ENCODE data around the gene HDAC5.

Gene HDAC5

DNA sequence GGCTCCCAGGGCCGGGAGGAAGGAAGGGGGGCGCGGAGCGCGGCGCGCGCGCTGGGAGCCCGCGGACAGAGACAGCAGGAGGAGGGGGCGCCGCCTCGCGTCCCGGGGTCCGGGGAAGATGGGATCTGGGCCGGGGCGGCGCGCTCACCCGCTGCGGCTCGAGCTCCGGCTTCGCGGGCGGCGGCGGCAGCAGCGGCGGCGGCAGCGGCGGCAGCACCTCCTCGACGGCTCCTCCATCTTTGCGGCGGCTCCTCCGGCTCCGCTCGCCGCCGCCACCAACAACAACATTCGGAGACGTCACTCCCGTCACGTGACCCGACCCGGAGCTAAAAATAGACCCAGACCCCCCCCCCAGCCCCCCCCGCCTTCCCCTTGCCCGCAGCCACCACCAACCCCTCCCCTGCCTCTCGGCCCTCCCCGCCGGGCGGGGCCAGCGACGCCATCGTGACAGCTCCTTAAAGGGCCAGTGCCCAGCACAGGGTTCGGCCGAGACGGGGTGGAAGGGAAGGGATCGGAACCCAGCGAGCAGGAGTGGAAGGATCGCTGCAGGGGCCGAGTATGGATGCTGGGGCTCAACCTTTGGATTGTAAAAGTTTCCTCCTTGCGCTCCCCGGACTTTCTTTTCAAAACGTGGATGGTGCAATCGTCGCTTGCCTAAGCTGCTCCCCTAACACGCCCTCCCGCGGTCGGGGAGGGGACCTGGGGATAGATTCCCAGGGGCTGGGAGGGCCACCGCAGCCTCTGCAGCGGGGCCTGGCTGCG lies at the start of gene HDAC5:
HDAC5 (minus strand) TSS at position 286 of the 762 bp plus-strand sequence. CDS start 6,126 bp downstream, outside the sequence.
- Histone ChIP-seq H3K27me3 (ENCODE audit: control insufficient read depth, insufficient read depth, low read length) (no peaks in the 10 kb centered on the region; the same call in 1 of the 2 replicates), H3K9me3 (ENCODE audit: control insufficient read depth, insufficient read depth, low read length) (no peaks in the 10 kb centered on the region), H3K36me3 (ENCODE audit: control insufficient read depth, insufficient read depth, low read length) (no peaks in the 10 kb centered on the region), H3K9ac (ENCODE audit: low read depth, low read length) (peak within 1 kb of the TSS; percentile 93), H3K27ac (ENCODE audit: low read depth, low read length) (peak within 1 kb of the TSS; percentile 93), H3K4me1 (ENCODE audit: control insufficient read depth, insufficient read depth, low read length) (peaks cover 31% of the 10 kb centered on the region), H3K4me3 (ENCODE audit: low read depth, low read length) (peak within 1 kb of the TSS; percentile 96)

DNA sequence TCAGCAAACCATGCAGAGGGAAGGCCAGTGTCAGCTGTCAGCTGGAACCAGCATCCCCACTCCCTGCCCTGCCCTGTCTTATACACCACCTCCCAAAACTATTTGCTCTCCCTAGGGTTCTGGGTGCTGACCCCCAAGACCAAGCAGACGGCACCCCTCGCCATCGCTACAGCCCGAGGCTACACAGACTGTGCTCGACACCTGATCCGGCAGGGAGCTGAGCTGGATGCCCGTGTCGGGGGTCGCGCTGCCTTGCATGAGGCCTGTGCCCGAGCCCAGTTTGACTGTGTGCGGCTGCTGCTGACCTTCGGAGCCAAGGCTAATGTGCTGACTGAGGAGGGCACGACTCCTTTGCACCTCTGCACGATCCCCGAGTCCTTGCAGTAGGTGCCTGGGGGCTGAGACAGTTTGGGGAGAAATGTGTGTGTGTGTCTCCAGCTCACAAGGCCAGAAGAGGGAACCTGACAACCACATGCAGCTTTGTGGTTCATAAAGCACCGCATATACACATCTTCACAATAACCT lies 48.6 kb upstream of the HDAC5 start:
- Histone ChIP-seq H3K9ac (ENCODE audit: low read depth, low read length) (no peak overlapping the region), H3K27me3 (ENCODE audit: control insufficient read depth, insufficient read depth, low read length) (no peaks in the 10 kb centered on the region), H3K4me3 (ENCODE audit: low read depth, low read length) (no peak overlapping the region), H3K36me3 (ENCODE audit: control insufficient read depth, insufficient read depth, low read length) (peaks cover 11% of the 10 kb centered on the region), H3K4me1 (ENCODE audit: control insufficient read depth, insufficient read depth, low read length) (peaks cover 16% of the 10 kb centered on the region; the same call in 1 of the 2 replicates), H3K27ac (ENCODE audit: low read depth, low read length) (no peak overlapping the region), H3K9me3 (ENCODE audit: control insufficient read depth, insufficient read depth, low read length) (no peaks in the 10 kb centered on the region)

DNA sequence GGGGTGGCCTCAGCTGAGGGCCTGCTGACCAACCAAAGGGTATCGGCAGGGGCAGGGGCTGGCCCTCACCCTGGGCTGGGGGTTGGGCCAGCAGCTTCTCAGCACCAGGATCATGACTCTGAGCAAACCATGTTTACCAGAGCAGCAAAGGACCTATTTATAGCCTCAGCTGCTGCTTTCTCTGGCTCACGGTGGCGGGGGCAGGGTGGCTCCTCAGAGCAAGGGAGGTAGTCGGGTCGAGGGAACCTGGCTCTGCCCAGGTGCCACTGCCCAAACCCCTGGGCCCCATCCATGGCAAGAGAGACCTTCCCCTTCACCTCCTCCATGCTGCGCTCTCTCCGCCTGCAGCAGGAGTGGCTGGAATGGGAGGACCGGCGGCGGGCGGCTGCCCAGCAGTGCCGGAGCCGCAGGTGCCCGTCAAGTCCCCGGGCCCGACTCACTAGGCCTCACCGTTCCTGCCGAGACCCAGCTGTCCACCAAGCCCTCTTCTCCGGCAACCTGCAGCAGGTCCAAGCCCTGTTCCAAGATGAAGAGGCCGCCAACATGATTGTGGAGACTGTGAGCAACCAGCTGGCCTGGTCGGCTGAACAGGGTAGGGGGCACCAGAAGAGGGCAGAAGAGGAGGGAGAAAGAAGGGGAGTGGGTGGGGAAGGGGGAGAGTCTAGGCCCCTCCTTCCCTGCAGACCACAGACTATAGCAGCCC lies 47.2 kb upstream of the HDAC5 start, which contains the start of gene ASB16:
ASB16 (plus strand) TSS at position 206 of the 703 bp plus-strand sequence; CDS start at position 292, 86 bp downstream.
- H3K27ac ChIP-seq (ENCODE audit: low read depth, low read length): peak within 1 kb of the TSS; percentile 73
- no peak within 1 kb of the TSS for H3K9ac ChIP-seq (ENCODE audit: low read depth, low read length)
- H3K9me3 ChIP-seq (ENCODE audit: control insufficient read depth, insufficient read depth, low read length): no peaks in the 10 kb centered on the region
- H3K4me1 ChIP-seq (ENCODE audit: control insufficient read depth, insufficient read depth, low read length): peaks cover 16% of the 10 kb centered on the region; the same call in 1 of the 2 replicates
- no peak within 1 kb of the TSS for H3K4me3 ChIP-seq (ENCODE audit: low read depth, low read length)
- H3K27me3 ChIP-seq (ENCODE audit: control insufficient read depth, insufficient read depth, low read length): no peaks in the 10 kb centered on the region
- H3K36me3 ChIP-seq (ENCODE audit: control insufficient read depth, insufficient read depth, low read length): 0 out of 2 replicates have a peak, but pooled peaks cover 2% of the 10 kb centered on the region

DNA sequence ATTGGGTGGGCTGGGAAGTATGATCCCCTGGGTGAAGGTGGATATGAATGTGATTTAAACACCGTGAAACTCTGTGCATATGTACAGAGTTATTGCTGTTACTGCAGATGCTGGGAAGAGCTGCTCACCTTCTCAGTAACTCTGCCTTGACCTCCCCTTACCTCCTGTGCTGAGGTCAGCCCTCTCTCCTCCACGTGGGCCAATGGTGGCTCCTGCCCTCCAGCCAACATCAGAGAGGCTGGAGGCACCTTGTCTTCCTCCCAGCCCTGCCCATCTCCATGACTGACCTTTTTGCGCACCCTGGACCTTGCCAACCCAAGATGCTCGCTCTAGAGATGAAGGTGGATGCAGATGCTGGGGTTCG lies 46.7 kb upstream of the HDAC5 start:
- peak overlapping the region; percentile 73 for H3K27ac ChIP-seq (ENCODE audit: low read depth, low read length)
- H3K4me1 ChIP-seq (ENCODE audit: control insufficient read depth, insufficient read depth, low read length): peaks cover 16% of the 10 kb centered on the region; the same call in 1 of the 2 replicates
- no peak overlapping the region for H3K9ac ChIP-seq (ENCODE audit: low read depth, low read length)
- H3K27me3 ChIP-seq (ENCODE audit: control insufficient read depth, insufficient read depth, low read length): no peaks in the 10 kb centered on the region
- no peaks in the 10 kb centered on the region for H3K36me3 ChIP-seq (ENCODE audit: control insufficient read depth, insufficient read depth, low read length)
- no peaks in the 10 kb centered on the region for H3K9me3 ChIP-seq (ENCODE audit: control insufficient read depth, insufficient read depth, low read length)
- no peak overlapping the region for H3K4me3 ChIP-seq (ENCODE audit: low read depth, low read length)

DNA sequence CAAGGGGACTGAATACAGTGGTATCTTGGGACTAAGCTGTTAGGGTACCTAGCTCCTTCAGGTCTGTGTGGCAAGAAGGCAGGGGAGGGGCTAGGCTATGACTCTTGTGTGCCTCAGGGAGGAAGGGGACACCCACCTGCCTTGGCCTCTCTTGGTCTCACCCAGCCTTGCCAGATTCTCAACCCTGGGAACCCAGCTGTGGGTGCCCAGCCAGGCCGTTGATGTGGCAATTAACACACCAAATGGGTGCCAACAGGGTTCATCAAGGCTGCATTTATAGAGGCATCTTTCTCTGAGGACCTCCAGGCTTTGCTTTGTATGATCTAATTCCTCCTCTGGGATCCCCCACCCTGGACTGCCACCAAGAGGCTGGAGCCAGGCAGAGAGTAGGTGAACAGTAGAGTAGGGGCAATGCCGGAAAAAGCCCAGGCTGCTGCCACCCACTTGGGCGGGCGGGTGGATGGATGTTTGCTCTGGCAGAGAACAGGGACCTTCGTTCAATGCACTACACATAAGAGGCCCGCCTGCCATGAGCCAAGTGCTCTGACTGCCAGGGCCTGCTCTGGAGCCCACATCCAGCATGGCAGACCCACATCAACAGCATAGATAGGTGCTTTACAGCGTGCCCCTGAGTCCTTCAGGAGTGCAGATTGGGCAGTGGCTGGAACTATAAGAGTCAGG lies 43.9 kb upstream of the HDAC5 start:
- Histone ChIP-seq H3K9me3 (ENCODE audit: control insufficient read depth, insufficient read depth, low read length) (no peaks in the 10 kb centered on the region), H3K27me3 (ENCODE audit: control insufficient read depth, insufficient read depth, low read length) (no peaks in the 10 kb centered on the region), H3K36me3 (ENCODE audit: control insufficient read depth, insufficient read depth, low read length) (peaks cover 4% of the 10 kb centered on the region), H3K4me1 (ENCODE audit: control insufficient read depth, insufficient read depth, low read length) (peaks cover 16% of the 10 kb centered on the region; the same call in 1 of the 2 replicates), H3K27ac (ENCODE audit: low read depth, low read length) (no peak overlapping the region), H3K9ac (ENCODE audit: low read depth, low read length) (no peak overlapping the region), H3K4me3 (ENCODE audit: low read depth, low read length) (no peak overlapping the region)

DNA sequence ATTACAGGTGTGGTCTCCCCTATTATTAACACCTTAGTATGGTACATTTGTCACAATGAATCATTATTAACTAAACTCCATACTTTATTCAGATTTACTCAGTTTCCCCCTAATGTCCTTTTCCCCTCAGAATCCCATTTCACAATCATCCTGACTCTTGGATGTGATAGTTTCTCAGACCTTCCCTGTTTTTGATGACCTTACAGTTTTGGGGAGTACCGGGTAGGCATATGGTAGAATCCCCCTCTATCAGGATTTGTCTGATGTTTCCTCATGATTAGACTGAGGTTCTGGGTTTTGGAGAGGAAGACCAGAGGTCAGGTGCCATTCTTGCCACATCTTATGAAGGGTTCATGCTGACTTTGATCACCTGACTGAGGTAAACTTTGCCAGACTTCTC lies 41.0 kb upstream of the HDAC5 start:
- no peaks in the 10 kb centered on the region for H3K4me1 ChIP-seq (ENCODE audit: control insufficient read depth, insufficient read depth, low read length)
- H3K27me3 ChIP-seq (ENCODE audit: control insufficient read depth, insufficient read depth, low read length): no peaks in the 10 kb centered on the region
- H3K4me3 ChIP-seq (ENCODE audit: low read depth, low read length): no peak overlapping the region
- no peaks in the 10 kb centered on the region for H3K9me3 ChIP-seq (ENCODE audit: control insufficient read depth, insufficient read depth, low read length)
- H3K9ac ChIP-seq (ENCODE audit: low read depth, low read length): no peak overlapping the region
- H3K27ac ChIP-seq (ENCODE audit: low read depth, low read length): no peak overlapping the region
- H3K36me3 ChIP-seq (ENCODE audit: control insufficient read depth, insufficient read depth, low read length): peaks cover 28% of the 10 kb centered on the region

DNA sequence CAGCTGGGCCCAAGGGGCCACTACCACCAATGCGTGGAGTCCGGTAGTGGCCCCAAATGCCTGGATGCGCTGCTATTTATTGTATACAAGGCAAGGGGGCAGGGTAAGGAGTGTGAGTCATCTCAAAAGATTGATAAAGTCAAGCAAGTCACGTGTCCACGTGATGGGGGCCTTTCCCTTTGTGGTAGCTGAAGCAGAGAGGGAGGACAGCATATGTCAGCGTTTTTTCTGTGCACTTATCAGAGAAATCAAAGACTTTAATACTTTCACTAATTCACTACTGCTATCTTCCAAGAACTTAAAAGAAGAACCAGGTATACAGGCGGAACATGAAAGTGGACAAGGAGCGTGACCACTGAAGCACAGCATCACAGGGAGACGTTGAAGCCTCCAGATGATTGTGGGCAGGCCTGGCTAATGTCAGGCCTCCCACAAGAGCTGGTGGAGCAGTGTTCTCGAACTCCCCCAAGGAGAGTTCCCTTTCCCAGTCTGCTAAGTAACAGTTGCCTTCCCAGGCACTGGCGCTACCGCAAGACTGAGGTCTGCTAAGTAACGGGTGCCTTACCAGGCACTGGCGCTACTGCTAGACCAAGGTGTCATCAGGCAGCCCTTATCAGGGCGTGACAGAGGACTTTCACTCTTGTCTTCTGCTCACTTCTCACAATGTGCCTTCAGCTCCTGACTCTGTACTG lies 36.2 kb upstream of the HDAC5 start:
- Histone ChIP-seq H3K4me3 (ENCODE audit: low read depth, low read length) (no peak overlapping the region), H3K27ac (ENCODE audit: low read depth, low read length) (no peak overlapping the region), H3K9ac (ENCODE audit: low read depth, low read length) (no peak overlapping the region)

DNA sequence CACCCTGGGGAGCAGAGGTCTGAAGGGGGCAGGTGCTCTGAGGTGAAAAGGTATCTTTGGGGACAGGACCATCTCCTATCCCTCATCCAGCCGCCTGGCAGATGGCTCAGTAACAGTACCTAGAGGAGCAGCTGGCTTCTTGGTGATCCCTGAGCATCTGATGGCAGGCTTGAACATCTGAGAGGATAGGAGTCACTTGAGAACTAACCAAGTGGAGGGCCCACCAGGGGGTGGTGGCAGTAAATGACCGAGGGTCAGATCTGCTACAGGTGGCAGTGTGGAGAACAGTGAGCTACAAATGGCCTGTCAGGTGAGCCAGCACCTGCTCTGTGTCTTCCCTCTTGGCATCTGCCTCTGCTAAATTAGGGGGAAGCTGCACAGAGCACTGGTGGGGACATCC lies 32.0 kb upstream of the HDAC5 start:
- Histone ChIP-seq H3K9ac (ENCODE audit: low read depth, low read length) (no peak overlapping the region), H3K27ac (ENCODE audit: low read depth, low read length) (no peak overlapping the region), H3K9me3 (ENCODE audit: control insufficient read depth, insufficient read depth, low read length) (no peaks in the 10 kb centered on the region), H3K4me1 (ENCODE audit: control insufficient read depth, insufficient read depth, low read length) (no peaks in the 10 kb centered on the region), H3K4me3 (ENCODE audit: low read depth, low read length) (no peak overlapping the region), H3K36me3 (ENCODE audit: control insufficient read depth, insufficient read depth, low read length) (peaks cover 65% of the 10 kb centered on the region), H3K27me3 (ENCODE audit: control insufficient read depth, insufficient read depth, low read length) (no peaks in the 10 kb centered on the region)

More for the DNA sequence above, 36.2 kb upstream of the HDAC5 start:
- Histone ChIP-seq H3K9me3 (ENCODE audit: control insufficient read depth, insufficient read depth, low read length) (no peaks in the 10 kb centered on the region), H3K36me3 (ENCODE audit: control insufficient read depth, insufficient read depth, low read length) (peaks cover 58% of the 10 kb centered on the region), H3K27me3 (ENCODE audit: control insufficient read depth, insufficient read depth, low read length) (no peaks in the 10 kb centered on the region), H3K4me1 (ENCODE audit: control insufficient read depth, insufficient read depth, low read length) (no peaks in the 10 kb centered on the region)

DNA sequence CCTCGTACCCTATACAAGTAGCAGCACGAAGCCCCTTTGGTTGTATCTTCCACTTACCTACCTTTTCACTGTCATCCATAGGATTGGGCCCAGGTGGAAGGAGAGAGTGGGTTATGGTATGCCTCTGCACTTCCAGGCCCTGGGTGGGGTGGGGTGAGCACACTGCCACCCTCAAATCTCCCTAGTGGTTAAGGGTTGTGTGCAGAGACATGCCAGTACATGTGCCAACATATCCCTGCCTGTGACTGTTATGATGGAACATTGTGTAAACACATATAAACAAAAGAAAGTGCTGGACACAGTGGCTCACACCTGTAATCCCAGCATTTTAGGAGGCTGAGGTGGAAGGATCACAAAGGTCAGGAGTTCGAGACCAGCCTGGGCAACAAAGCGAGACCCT lies 29.4 kb upstream of the HDAC5 start:
- no peaks in the 10 kb centered on the region for H3K27me3 ChIP-seq (ENCODE audit: control insufficient read depth, insufficient read depth, low read length)
- H3K9ac ChIP-seq (ENCODE audit: low read depth, low read length): no peak overlapping the region
- no peaks in the 10 kb centered on the region for H3K9me3 ChIP-seq (ENCODE audit: control insufficient read depth, insufficient read depth, low read length)
- no peaks in the 10 kb centered on the region for H3K4me1 ChIP-seq (ENCODE audit: control insufficient read depth, insufficient read depth, low read length)
- no peak overlapping the region for H3K4me3 ChIP-seq (ENCODE audit: low read depth, low read length)
- peaks cover 66% of the 10 kb centered on the region for H3K36me3 ChIP-seq (ENCODE audit: control insufficient read depth, insufficient read depth, low read length)
- no peak overlapping the region for H3K27ac ChIP-seq (ENCODE audit: low read depth, low read length)

DNA sequence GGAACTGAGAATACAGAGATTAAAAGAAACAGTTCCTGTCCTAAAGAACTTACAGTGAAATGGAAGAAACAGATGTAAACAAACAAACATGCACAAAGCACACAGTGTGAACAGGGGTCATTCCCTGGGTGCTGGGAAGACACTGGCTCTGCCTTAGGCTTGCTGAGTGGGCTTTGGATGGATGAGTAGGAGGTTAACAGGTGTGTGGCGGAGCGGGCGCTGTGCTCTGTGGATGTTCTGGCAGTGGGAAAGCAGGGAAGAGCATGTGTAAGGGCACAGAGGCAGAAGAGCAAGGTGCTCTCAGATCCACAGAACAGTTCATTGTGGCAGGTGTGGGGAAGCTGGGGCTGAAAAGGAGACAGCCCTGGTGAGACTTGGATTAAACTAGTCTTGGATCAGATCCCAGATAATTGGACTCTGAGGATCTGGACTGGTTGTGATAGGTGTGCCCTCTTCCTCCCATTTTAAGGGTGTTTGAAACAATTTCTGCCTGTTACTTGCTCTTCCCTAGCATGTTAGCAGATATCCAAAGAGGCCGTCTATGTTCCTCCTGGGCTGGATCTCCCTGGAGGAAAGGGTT lies 26.4 kb upstream of the HDAC5 start:
- Histone ChIP-seq H3K4me1 (ENCODE audit: control insufficient read depth, insufficient read depth, low read length) (no peaks in the 10 kb centered on the region), H3K27ac (ENCODE audit: low read depth, low read length) (no peak overlapping the region), H3K27me3 (ENCODE audit: control insufficient read depth, insufficient read depth, low read length) (no peaks in the 10 kb centered on the region), H3K36me3 (ENCODE audit: control insufficient read depth, insufficient read depth, low read length) (peaks cover 79% of the 10 kb centered on the region), H3K4me3 (ENCODE audit: low read depth, low read length) (no peak overlapping the region), H3K9ac (ENCODE audit: low read depth, low read length) (no peak overlapping the region), H3K9me3 (ENCODE audit: control insufficient read depth, insufficient read depth, low read length) (no peaks in the 10 kb centered on the region)
